Measurements from ENCODE around the gene DDX20.

- TF ChIP-seq CTCF (conservative IDR thresholded peaks at IDR 0.05 in 1 of 2, IDR thresholded peaks at IDR 0.05 in 1 of 2; ENCODE audit: extremely low read depth in 1 of 2, insufficient read depth in 1 of 2, low read depth in 1 of 2, low read length in 2 of 2), result no peak
- TF ChIP-seq EZH2 (IDR thresholded peaks at IDR 0.05; ENCODE audit: borderline replicate concordance, low read length), result no peak
Measured at GRCh38 chr1:111786669-111787207, 31.0 kb downstream of the DDX20 start.

Measured in mammary epithelial cell (primary cell).